K562 (cell line): Measurements from ENCODE around the gene CCDC192. TPM values are rescaled to one million over a fixed set of nuclear protein-coding genes. Genes with fewer than 3 reads are reported as not detected.

ENCODE experiments used
- ATAC-seq: fragments of 200-7000 bp; cut with Tn5 transposase; 3 replicates; pipeline ENCODE4 v1.9.1; 2020; ENCODE audit warnings: moderate library complexity
- BruUV-seq: library from RNA; stranded (reverse); fragments of 400-500 nt; replicated peaks from 2 replicates; lab custom pipeline; 2021; lab: Mats Ljungman, UMichigan
- CTCF ChIA-PET: fragments of 300-600 bp; formaldehyde crosslinking; extraction: SDS; loops from one replicate; lab custom pipeline; 2021; ENCODE audit warnings: low intra/inter-chr PET ratio; lab: Yijun Ruan, JAX
- POLR2A ChIA-PET: fragments of 300-600, 350-650 bp; sonication (Branson Sonifier 250); formaldehyde crosslinking; extraction: SDS; loops from one replicate; lab custom pipeline; 2021; ENCODE audit warnings: antibody characterized with exemption, inconsistent platforms; lab: Yijun Ruan, JAX
- DNase-seq, 4 experiments: peaks; one replicate each; pipeline versions ENCODE4 v3.0.0 to v3.0.0-alpha.2; 2011 to 2018; ENCODE audit warnings: low spot score in 3 of 4, mixed read lengths in 3 of 4; ENCODE audit errors: extremely low read depth in 1 of 4
- FAIRE-seq: peaks from 2 replicates; lab custom pipeline; 2011; peaks lifted over from hg19 to GRCh38; lab: Jason Lieb, UNC
- H2AFZ ChIP-seq: 2 replicates; pipeline ENCODE4 v1.6.0; 2011; ENCODE audit warnings: low read depth, low read length, control low read depth, inconsistent platforms
- H3K27ac ChIP-seq: fragments of 200-600 bp; 3 replicates; pipeline ENCODE4 v1.8.0; 2011; ENCODE audit warnings: low read depth, mild to moderate bottlenecking, control low read depth, inconsistent platforms, low read length, moderate library complexity, mixed read lengths; ENCODE audit errors: extremely low read depth
- H3K27me3 ChIP-seq, 2 experiments: fragments of 300-600 bp in 1 of 2; 2 replicates in 1 of 2; 3 replicates in 1 of 2; pipeline versions ENCODE4 v1.6.0 to v1.8.0; 2011; ENCODE audit warnings: inconsistent platforms in 2 of 2, low read length in 2 of 2, mild to moderate bottlenecking in 1 of 2, mixed read lengths in 1 of 2, moderate library complexity in 1 of 2; ENCODE audit not compliant: control insufficient read depth in 2 of 2, insufficient read depth in 2 of 2
- H3K36me3 ChIP-seq: fragments of 300-600 bp; 3 replicates; pipeline ENCODE4 v1.8.0; 2011; ENCODE audit warnings: mild to moderate bottlenecking, low read length, inconsistent platforms; ENCODE audit not compliant: control insufficient read depth, insufficient read depth
- H3K4me1 ChIP-seq, 2 experiments: fragments of 200-600 bp in 1 of 2; replicated peaks in 1 of 2; 2 replicates in 1 of 2; 3 replicates in 1 of 2; pipeline versions ENCODE4 v1.5.1 to v1.8.0; 2011; ENCODE audit warnings: inconsistent platforms in 2 of 2, low read length in 2 of 2, mild to moderate bottlenecking in 1 of 2, mixed read lengths in 1 of 2, moderate library complexity in 1 of 2; ENCODE audit not compliant: control insufficient read depth in 2 of 2, insufficient read depth in 2 of 2
- H3K4me2 ChIP-seq: 2 replicates; pipeline ENCODE4 v1.6.1; 2011; ENCODE audit warnings: low read length, control low read depth, inconsistent platforms, mixed read lengths; ENCODE audit not compliant: insufficient read depth
- H3K4me3 ChIP-seq: fragments of 200-600 bp; sonication (generic), shearing (Covaris generic); 2 replicates; pipeline ENCODE4 v1.5.1; 2016; ENCODE audit warnings: control low read depth, inconsistent platforms
- H3K79me2 ChIP-seq: fragments of 200-600 bp; 3 replicates; pipeline ENCODE4 v1.8.0; 2011; ENCODE audit warnings: low read length, inconsistent platforms; ENCODE audit not compliant: control insufficient read depth, insufficient read depth
- H3K9ac ChIP-seq, 2 experiments: 2 replicates each; pipeline versions ENCODE4 v1.6.0 to v1.6.1; 2011; ENCODE audit warnings: low read depth in 2 of 2, low read length in 2 of 2, control low read depth in 1 of 2, inconsistent platforms in 1 of 2, mild to moderate bottlenecking in 1 of 2, mixed read lengths in 1 of 2; ENCODE audit not compliant: insufficient read depth in 1 of 2
- H3K9me1 ChIP-seq: one replicate; pipeline ENCODE4 v1.6.0; 2011; ENCODE audit warnings: inconsistent platforms, mild to moderate bottlenecking, low read length, moderate library complexity; ENCODE audit not compliant: control insufficient read depth, insufficient read depth
- H3K9me3 ChIP-seq: replicated peaks from 2 replicates; pipeline ENCODE4 v1.5.1; 2011; ENCODE audit warnings: low read depth, low read length, inconsistent platforms; ENCODE audit not compliant: control insufficient read depth, insufficient read depth
- H4K20me1 ChIP-seq: replicated peaks from 2 replicates; pipeline ENCODE4 v1.6.1; 2011; ENCODE audit warnings: low read length, inconsistent platforms, mixed read lengths; ENCODE audit not compliant: control insufficient read depth, insufficient read depth
- ARHGAP35 ChIP-seq: fragments of 450-650 bp; IDR thresholded peaks from 2 replicates; pipeline ENCODE4 v1.6.1; 2018; ENCODE audit not compliant: partially characterized antibody
- CREBBP ChIP-seq: IDR thresholded peaks from one replicate; pipeline ENCODE4 v1.6.1; 2012; ENCODE audit warnings: low read depth, mild to moderate bottlenecking, control low read depth, inconsistent platforms, low read length
- EWSR1 ChIP-seq: fragments of 450-650 bp; IDR thresholded peaks from 2 replicates; pipeline ENCODE4 v1.6.1; 2018; ENCODE audit warnings: borderline replicate concordance, mild to moderate bottlenecking, low read depth, moderate library complexity; ENCODE audit not compliant: partially characterized antibody
- HDAC2 ChIP-seq: fragments of 450-650 bp; IDR thresholded peaks from 2 replicates; pipeline ENCODE4 v1.6.1; 2016; ENCODE audit warnings: mild to moderate bottlenecking
- MTA2 ChIP-seq: fragments of 450-650 bp; IDR thresholded peaks from 2 replicates; pipeline ENCODE4 v1.6.1; 2016; ENCODE audit warnings: low read depth
- NCOA2 ChIP-seq, 2 experiments: fragments of 450-650 bp; IDR thresholded peaks; 2 replicates each; pipeline ENCODE4 v1.6.1; 2018; ENCODE audit warnings: mild to moderate bottlenecking in 2 of 2, moderate library complexity in 1 of 2; ENCODE audit not compliant: partially characterized antibody in 2 of 2
- RAD21 ChIP-seq, 2 experiments: fragments of 250-450 bp in 1 of 2; fragments of 450-650 bp in 1 of 2; sonication (Bioruptor Pico) in 1 of 2; formaldehyde crosslinking in 1 of 2; IDR thresholded peaks in 1 of 2; conservative IDR thresholded peaks in 1 of 2; 2 replicates each; pipeline versions ENCODE4 v1.4.0 to v1.8.0; 2020 to 2022; ENCODE audit warnings: mild to moderate bottlenecking in 2 of 2, moderate library complexity in 1 of 2
- REST ChIP-seq, 2 experiments: fragments of 450-650 bp; formaldehyde crosslinking in 1 of 2; IDR thresholded peaks; 2 replicates each; pipeline versions ENCODE4 v1.4.0 to v1.6.1; 2014 to 2020; ENCODE audit warnings: mild to moderate bottlenecking in 2 of 2, borderline replicate concordance in 1 of 2, low read depth in 1 of 2
- SIN3A ChIP-seq, 2 experiments: fragments of 150-350 bp in 1 of 2; IDR thresholded peaks; 2 replicates each; pipeline ENCODE4 v1.6.1; 2011 to 2016; ENCODE audit warnings: borderline replicate concordance in 2 of 2, low read depth in 2 of 2, low read length in 2 of 2, mild to moderate bottlenecking in 2 of 2, moderate library complexity in 2 of 2; ENCODE audit not compliant: control insufficient read depth in 1 of 2
- TAL1 ChIP-seq: fragments of 450-650 bp; IDR thresholded peaks from 2 replicates; pipeline ENCODE4 v1.6.1; 2016; ENCODE audit warnings: mild to moderate bottlenecking
- VEZF1 ChIP-seq: fragments of 200-800 bp; sonication (Bioruptor generic); IDR thresholded peaks from 2 replicates; pipeline ENCODE4 v1.6.1; 2017; ENCODE audit warnings: missing genetic modification characterization, missing compliant biosample characterization
- ZNF174 ChIP-seq: fragments of 250-450 bp; sonication (Bioruptor Pico); IDR thresholded peaks from 2 replicates; pipeline ENCODE4 v1.4.0; 2020; ENCODE audit warnings: mild to moderate bottlenecking
- ZNF24 ChIP-seq: fragments of 450-650 bp; IDR thresholded peaks from 2 replicates; pipeline ENCODE4 v1.6.1; 2016
- ZNF668 ChIP-seq: fragments of 250-450 bp; sonication (Bioruptor Pico); IDR thresholded peaks from 2 replicates; pipeline ENCODE4 v1.8.0; 2022; ENCODE audit warnings: mild to moderate bottlenecking, inconsistent platforms
- WGBS: fragments of 100-300 bp; shearing (Covaris generic); methylation state at CpG from one replicate; pipeline ENCODE4 v1.1.6; 2016; ENCODE audit warnings: low coverage, mixed read lengths; ENCODE audit not compliant: insufficient coverage; ENCODE audit errors: missing lambda C conversion rate; 5-methylcytosine and 5-hydroxymethylcytosine counted together
- in situ Hi-C: fragments of 300-500 bp; cut with MboI; formaldehyde crosslinking; loops from 4 replicates; pipeline ENCODE4 v1.15.0; 2018; ENCODE audit warnings: inconsistent platforms, mixed read lengths
- intact Hi-C: fragments of 100-400 bp; cut with micrococcal nuclease; formaldehyde crosslinking; loops from 2 replicates; pipeline ENCODE4 v1.14.2; 2022
- polyA plus RNA-seq, 8 experiments: library from polyadenylated mRNA; depleted of rRNA in 4 of 8; stranded (reverse) in 5 of 8; unstranded in 3 of 8; fragments of >200 nt; fragmentation: Nextera tagmentation in 2 of 8; fragmentation: Illumina TruSeq in 1 of 8; extraction: Ambion mirVana in 2 of 8; extraction: Trizol in 1 of 8; gene quantifications; 2 replicates each; pipeline versions ENCODE4 v1.2.1 to v1.2.3, GENCODE V29; 2011 to 2014; ENCODE audit warnings: inconsistent platforms in 1 of 8, missing spikeins in 1 of 8
- total RNA-seq, 7 experiments: library from RNA; depleted of rRNA in 6 of 7; stranded (reverse); fragments of >200 nt in 6 of 7; fragmentation: Illumina TruSeq in 2 of 7; extraction: Trizol in 2 of 7; gene quantifications; 2 replicates each; pipeline versions ENCODE4 v1.2.1 to v1.2.3, GENCODE V29; 2011 to 2021; ENCODE audit warnings: low replicate concordance in 1 of 7

Gene CCDC192
- total and polyA plus RNA-seq, 9 of the 15 experiments (the other 6 are each of a cell fraction or from before 2014, with no cell fraction given): 0.21 to 0.66 (median 0.38) TPM; not detected in 2

GRCh38 chr5:127746756-127747155, 43.6 kb downstream of the CCDC192 start:
- no peak overlapping the region for H2AFZ ChIP-seq
- POLR2A ChIA-PET: no interaction called here
- no peak for TF ChIP-seq ZNF668 (CRISPR knock-in tag)
- TF ChIP-seq SIN3A (IDR thresholded peaks at IDR 0.05; ENCODE audit: borderline replicate concordance in 2 of 2, control insufficient read depth in 1 of 2, low read depth in 2 of 2, low read length in 2 of 2): no peak
- no peak for TF ChIP-seq ZNF174
- no peak for TF ChIP-seq HDAC2
- no peak for TF ChIP-seq CREBBP
- TF ChIP-seq VEZF1 (CRISPR knock-in tag): no peak
- TF ChIP-seq RAD21 (CRISPR knock-in tag; conservative IDR thresholded peaks at IDR 0.05 in 1 of 2, IDR thresholded peaks at IDR 0.05 in 1 of 2): peak; percentile 53 to 66
- TF ChIP-seq ARHGAP35: no peak
- no peak for TF ChIP-seq TAL1
- TF ChIP-seq EWSR1: no peak
- TF ChIP-seq NCOA2 (IDR thresholded peaks at IDR 0.05; ENCODE audit: partially characterized antibody in 2 of 2): no peak
- TF ChIP-seq ZNF24: peak; percentile 68
- peak; percentile 55; the same call in 1 of the 2 replicates for TF ChIP-seq REST (IDR thresholded peaks at IDR 0.05; ENCODE audit: borderline replicate concordance)
- no peak for TF ChIP-seq REST (CRISPR knock-in tag; IDR thresholded peaks at IDR 0.05; ENCODE audit: low read depth)
- TF ChIP-seq MTA2: no peak

More at GRCh38 chr5:127746756-127747155, 43.6 kb downstream of the CCDC192 start:
- no peak overlapping the region for H3K9ac ChIP-seq
- no peaks in the 10 kb centered on the region for H3K36me3 ChIP-seq
- H3K27ac ChIP-seq: no peak overlapping the region
- H3K9me3 ChIP-seq: no peaks in the 10 kb centered on the region
- H3K79me2 ChIP-seq: no peaks in the 10 kb centered on the region
- ATAC-seq: peak; percentile 72
- H3K27me3 ChIP-seq: no peaks in the 10 kb centered on the region; a peak in 1 of 5 replicates
- no TSS peak for BruUV-seq
- no peak for FAIRE-seq
- no peaks in the 10 kb centered on the region for H3K4me1 ChIP-seq
- in situ Hi-C loops (no loop called here), intact Hi-C loops (loop anchor here (1.0 to 10.0 kb wide), 4 partner anchors 184 to 1388 kb away; partner anchors contain the start of gene SLC12A2)
- CTCF ChIA-PET: interaction anchor here (0.7 to 1.2 kb wide), 3 partner anchors 13 to 465 kb away, joined by 3 to 4 read pairs (median 3); no protein-coding TSS in a partner anchor
- H4K20me1 ChIP-seq: no peaks in the 10 kb centered on the region
- DNase-seq: peak in 2 of 4 experiments; percentile 18 to 21
- H3K9me1 ChIP-seq: no peaks in the 10 kb centered on the region
- H3K4me2 ChIP-seq: no peak overlapping the region
- 0% methylated on average over 1 of the region's 1 CpG for WGBS
- H3K4me3 ChIP-seq: no peak overlapping the region
